Right lobe of liver (tissue), 4 donors: ENCODE measurements around the gene IST1.
"Not testable (repeated sequence)": the region's sequence is repeated elsewhere in the genome, so short reads cannot be mapped to it uniquely, and the experiment has no call there.

Source experiments
- CTCF ChIP-seq, 4 donors: fragments of 200-600 bp in 3 of 4; fragments of 450-650 bp in 1 of 4; IDR thresholded peaks; one replicate each; pipeline versions ENCODE4 v1.5.1 to v1.8.0; 2016 to 2022; ENCODE audit warnings: antibody characterized with exemption in 4 of 4, mild to moderate bottlenecking in 2 of 4
- POLR2A ChIP-seq: fragments of 450-650 bp; IDR thresholded peaks from one replicate; pipeline ENCODE4 v1.6.1; 2017; ENCODE audit warnings: antibody characterized with exemption, mild to moderate bottlenecking
- donor health status: DM: no; HTN: no; CAD: no.
- donor health status: DM: no; HTN: no; CAD: no.
- donor health status: DM: no; HTN: yes; CAD: no.

- TF ChIP-seq POLR2A; CTCF (IDR thresholded peaks at IDR 0.05): not testable (repeated sequence)
Measured at GRCh38 chr16:71867175-71867574, 28.2 kb upstream of the IST1 start.
